Posterior cingulate gyrus (tissue), 11 donors: Measurements from ENCODE around the gene MTX1.
A peak's percentile ranks its signal among the peaks of the same experiment; 100 is the strongest.

ENCODE experiments used
- DNase-seq, 10 donors: peaks; one replicate each; pipeline versions ENCODE4 v3.0.0 to v3.0.0-alpha.2; 2020 to 2021; ENCODE audit warnings: mixed read lengths in 3 of 10
- intact Hi-C: fragments of 100-400 bp; cut with DNase I; formaldehyde crosslinking; loops from one replicate; pipeline ENCODE4 v1.15.1; 2023

Gene MTX1

DNA sequence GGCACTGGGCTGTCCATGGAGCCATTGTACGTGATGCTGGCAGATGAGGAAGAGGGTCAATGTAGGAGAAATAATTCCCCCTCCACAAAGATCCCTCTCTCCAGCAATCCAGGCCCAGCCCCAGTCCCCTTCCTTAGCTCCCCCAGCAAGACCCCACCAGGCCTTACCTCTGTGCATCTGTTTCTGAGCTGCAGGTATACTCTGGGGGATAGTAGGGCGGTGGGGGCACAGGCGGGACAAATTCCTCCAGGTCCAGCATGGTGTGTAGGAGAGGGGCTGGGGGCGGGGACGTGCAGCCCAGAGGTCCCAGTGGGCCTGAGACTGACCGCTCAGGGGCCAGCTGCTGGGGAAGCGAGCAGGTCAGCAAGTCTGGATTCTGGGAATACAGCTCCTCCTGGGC is 43.1 kb downstream of the MTX1 start:
- DNase-seq = no peak
- intact Hi-C loops = loop anchor here (10.0 kb wide), 1 partner anchor 253 kb away; no protein-coding TSS in a partner anchor

GRCh38 chr1:155253208-155253607 is 44.7 kb downstream of the MTX1 start:
- no peak for DNase-seq
- intact Hi-C loops = loop anchor here (10.0 kb wide), 1 partner anchor 252 kb away; no protein-coding TSS in a partner anchor

DNA sequence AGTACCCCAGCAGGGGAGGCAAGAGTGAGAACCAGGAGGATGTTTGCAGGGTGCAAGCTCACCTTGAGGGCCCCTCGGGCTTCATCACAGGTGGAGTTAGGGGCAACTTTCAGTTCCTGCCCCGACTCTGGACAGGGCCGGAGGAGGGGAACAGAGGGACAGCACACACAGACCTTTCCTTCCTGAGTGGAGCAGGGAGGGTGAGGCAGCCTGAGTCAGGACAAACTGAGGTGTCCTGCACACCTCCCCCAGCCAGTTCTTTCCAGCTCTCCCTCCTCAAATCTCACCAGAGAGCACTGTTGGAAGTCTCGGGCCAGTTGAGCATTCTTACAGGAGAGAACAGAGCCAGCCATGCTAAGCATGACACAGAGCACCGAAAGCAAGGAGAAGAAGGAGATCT is 45.3 kb downstream of the MTX1 start:
- no peak for DNase-seq
- intact Hi-C loops = loop anchor here (10.0 kb wide), 1 partner anchor 251 kb away; no protein-coding TSS in a partner anchor

- intact Hi-C loops = loop anchor here (10.0 kb wide), 1 partner anchor 251 kb away; no protein-coding TSS in a partner anchor
- peak in 1 of 10 donors; percentile 82 for DNase-seq
These were observed 45.8 kb downstream of the MTX1 start for GRCh38 chr1:155254228-155254713.

- intact Hi-C loops = loop anchor here (10.0 kb wide), 1 partner anchor 250 kb away; no protein-coding TSS in a partner anchor
- peak in 2 of 10 donors; percentile 84 to 88 for DNase-seq
These were observed 46.3 kb downstream of the MTX1 start for GRCh38 chr1:155254714-155255242.

DNA sequence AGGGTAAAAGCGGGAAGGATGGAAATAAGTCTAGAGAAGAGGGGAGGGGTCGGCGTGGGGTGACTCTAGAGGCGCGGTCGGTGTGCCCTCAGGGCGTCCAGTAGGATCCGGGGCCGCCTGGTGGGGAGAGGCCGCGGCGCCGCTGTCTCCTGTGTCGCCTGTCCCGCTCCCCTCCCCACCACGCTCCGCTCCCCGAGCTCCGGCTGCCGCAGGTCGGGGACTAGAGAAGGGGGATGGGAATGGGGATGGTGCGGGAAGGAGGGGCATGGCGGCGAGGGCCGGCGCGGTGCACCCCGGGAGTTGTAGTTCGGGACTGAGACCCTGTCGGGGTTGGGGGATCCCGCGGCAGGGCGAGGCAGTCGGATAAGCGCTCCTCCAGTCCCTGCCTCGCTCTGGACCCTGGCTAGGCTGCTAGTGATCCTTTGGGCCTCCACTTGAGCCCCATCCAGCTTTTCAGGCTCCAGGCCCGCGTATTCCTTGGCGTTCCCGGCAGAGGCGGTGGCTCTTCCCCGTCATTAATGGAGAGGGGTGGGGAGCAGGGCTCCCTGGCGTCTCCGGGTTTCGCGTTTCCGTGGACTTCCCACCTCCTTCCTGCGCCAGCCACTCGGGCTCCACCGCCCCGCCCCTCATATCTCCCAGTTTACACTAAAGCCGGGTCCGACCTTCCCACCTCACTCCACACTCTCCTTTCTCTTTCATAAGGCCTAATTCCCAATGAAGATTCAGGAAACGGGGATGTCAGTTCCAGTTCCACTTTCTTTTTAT is 46.9 kb downstream of the MTX1 start, which contains the start of gene ENTREP3:
Gene ENTREP3, minus strand, starts transcription at position 241 of the 765 bp plus-strand sequence. CDS start 606 bp downstream, outside the sequence.
- peak; percentile 83 to 98 (median 92) for DNase-seq
- intact Hi-C loops = loop anchor here (10.0 kb wide), 1 partner anchor 249 kb away; no protein-coding TSS in a partner anchor

DNA sequence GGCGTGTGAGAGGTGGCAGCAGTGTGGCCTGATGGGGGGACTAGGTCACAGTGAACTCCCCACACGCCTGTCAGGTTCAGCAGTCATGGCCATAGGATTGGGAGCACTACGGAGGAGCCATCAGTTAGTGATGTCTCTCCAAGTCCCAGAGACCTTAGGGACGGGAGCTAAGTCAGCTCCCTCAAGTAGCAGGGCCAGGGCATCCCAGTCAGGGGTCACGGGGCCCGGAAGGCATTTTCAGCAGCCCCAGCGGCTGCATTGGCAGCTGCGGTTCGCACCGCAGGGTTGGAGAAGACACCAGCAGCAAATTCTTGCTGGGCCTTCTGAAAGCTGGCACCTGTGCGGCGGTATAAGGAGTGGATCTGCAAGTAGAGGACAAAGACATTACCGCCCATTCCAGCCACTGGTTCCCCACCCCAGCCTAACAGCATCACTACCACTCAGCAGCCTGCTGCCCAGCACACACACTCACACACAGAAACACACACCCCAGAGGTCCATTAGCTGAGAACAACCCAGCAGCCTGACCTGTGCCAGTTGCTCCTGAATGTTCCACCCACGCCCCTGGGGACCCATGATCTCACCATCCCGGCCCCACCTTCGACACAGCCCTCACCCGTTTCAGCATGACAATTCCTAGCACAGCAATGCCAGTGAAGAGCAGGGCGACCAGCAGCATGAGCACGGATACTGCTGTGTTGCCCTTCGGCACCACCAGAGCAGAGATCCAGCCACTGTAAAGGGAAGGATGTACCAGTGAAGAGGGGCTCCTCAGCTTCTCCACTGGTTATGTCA is 47.8 kb downstream of the MTX1 start:
- intact Hi-C loops = loop anchor here (10.0 kb wide), 1 partner anchor 249 kb away; no protein-coding TSS in a partner anchor
- peak in 1 of 10 donors; percentile 82 for DNase-seq

DNA sequence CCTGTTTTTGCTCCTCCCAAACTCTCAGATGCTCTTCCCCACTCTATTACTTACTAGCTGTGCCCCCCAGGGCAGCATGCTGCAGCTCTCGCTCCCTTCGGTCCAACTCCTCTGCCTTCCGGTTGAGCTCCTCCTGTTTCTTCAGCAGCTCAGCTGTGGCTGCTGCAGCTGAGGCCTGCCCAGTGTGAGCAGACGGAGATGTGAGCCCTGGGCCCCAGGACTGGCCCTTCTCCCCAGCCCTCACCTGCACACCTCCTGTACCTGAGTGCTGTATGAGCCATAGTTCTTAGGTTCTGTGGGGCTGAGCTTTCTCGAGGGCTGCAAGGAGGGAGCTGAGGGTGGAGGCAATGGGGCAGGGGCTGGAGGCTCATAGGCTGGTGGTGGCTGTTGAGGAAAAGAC is 51.8 kb downstream of the MTX1 start:
- intact Hi-C loops = no loop called here
- DNase-seq = no peak

- intact Hi-C loops = no loop called here
- no peak for DNase-seq
These were observed 53.0 kb downstream of the MTX1 start for GRCh38 chr1:155261493-155261851.

DNA sequence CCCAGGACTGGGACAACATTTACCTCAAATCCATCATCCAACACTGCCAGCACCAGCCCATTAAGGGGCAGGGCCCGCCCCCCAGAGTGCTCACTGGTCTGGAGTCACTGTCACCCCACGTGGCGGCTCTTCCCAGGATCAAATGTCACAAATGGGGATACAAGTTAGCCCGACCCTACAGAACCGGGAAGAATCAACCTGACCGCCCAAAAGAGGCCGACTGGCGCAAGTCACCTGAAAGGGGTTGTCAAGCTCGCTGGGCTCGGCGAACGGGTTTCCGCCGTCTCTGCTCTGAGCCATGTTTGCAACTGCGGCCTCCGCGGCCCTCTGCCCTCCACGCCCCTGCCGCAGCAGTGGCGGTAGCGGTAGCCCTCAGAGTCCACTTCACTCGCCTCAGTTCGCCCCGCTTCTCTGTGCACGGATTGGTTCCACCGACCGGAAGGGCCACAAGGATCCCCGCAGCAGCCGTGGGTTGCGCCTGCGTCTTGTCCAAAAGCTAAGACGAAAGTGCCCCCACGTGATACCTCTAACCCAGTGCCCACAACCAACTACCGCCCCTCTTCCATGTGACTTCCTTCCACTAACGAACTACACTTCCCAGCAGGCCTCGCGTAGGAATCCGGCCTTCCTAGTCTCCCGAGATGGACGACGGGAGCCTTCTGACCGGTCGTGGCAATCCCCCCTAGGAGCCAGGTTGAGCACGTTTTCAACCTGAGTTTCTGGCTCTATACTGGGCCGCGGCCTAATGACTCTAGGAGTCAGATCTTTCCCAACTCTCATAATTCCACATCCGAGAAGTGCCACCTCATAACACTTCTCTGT is 53.6 kb downstream of the MTX1 start, which contains the start of gene SCAMP3:
Gene SCAMP3, minus strand, starts transcription at position 509 of the 822 bp plus-strand sequence. Its CDS starts 209 bp downstream, at position 300.
- peak; percentile 94 to 99 (median 96) for DNase-seq
- intact Hi-C loops = loop anchor here (1.0 kb wide), 1 partner anchor 10 kb away; no protein-coding TSS in a partner anchor

- no peak for DNase-seq
- intact Hi-C loops = no loop called here
These were observed 54.6 kb downstream of the MTX1 start for GRCh38 chr1:155263067-155263466.
